LNCaP clone FGC (cell line): Measurements from ENCODE around the gene BRD4.
"Not testable (repeated sequence)": the region's sequence is repeated elsewhere in the genome, so short reads cannot be mapped to it uniquely, and the experiment has no call there.

Experiments used
- DNase-seq: peaks from one replicate; pipeline ENCODE4 v3.0.0-alpha.2; 2011; ENCODE audit warnings: low read depth
- H3K4me3 ChIP-seq: 2 replicates; pipeline ENCODE4 v1.5.1; 2011; ENCODE audit warnings: mild to moderate bottlenecking, low read depth, low read length, control low read depth
- TF ChIP-seq, protein P1 (sequence below): IDR thresholded peaks from 2 replicates; pipeline ENCODE4 v1.5.1; 2012; ENCODE audit warnings: mild to moderate bottlenecking; ENCODE audit not compliant: control insufficient read depth, insufficient read depth; ENCODE audit errors: extremely low read depth

Gene BRD4

DNA sequence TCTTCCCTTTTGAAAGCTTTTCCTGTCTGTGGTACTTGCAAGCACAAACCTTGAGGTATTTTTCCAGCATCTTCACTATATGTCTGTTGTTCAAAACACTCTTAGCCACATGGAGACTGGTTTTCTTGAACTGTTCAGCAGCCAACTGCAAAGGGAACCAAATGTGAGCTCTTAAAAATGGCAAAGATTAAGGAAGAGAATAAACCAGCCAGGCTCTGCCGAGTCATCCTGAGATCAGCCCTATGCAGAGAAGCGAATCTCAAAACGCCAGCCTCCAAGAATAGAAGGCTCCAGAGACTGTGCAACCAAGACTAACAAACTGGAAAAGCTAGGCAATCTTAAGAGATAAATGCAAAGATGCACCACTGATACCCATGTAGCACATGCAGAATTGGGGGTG lies 26.6 kb upstream of the BRD4 start:
- TF ChIP-seq, protein P1, sequence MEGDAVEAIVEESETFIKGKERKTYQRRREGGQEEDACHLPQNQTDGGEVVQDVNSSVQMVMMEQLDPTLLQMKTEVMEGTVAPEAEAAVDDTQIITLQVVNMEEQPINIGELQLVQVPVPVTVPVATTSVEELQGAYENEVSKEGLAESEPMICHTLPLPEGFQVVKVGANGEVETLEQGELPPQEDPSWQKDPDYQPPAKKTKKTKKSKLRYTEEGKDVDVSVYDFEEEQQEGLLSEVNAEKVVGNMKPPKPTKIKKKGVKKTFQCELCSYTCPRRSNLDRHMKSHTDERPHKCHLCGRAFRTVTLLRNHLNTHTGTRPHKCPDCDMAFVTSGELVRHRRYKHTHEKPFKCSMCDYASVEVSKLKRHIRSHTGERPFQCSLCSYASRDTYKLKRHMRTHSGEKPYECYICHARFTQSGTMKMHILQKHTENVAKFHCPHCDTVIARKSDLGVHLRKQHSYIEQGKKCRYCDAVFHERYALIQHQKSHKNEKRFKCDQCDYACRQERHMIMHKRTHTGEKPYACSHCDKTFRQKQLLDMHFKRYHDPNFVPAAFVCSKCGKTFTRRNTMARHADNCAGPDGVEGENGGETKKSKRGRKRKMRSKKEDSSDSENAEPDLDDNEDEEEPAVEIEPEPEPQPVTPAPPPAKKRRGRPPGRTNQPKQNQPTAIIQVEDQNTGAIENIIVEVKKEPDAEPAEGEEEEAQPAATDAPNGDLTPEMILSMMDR, result no peak
- DNase-seq, result no peak
- no peak overlapping the region for H3K4me3 ChIP-seq

DNA sequence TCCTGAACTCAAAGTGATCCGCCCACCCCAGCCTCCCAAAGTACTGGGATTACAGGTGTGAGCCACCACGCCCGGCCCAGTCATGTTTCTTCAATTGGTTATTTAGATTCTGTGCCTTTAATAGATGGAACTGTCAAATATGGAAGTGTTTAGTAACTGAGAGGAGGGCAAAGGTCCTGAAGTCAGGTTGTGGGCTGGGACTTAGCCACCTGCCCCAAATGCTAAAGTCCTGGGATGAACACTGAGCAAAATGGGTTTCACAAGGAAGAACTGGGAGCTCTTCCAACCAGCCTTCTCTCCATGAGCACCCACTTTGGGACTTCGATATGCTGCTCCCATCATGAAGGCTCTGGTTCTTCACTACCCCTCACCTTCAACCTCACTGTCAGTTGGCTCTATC lies 25.6 kb upstream of the BRD4 start:
- DNase-seq, result no peak
- TF ChIP-seq, protein P1, result no peak
- no peak overlapping the region for H3K4me3 ChIP-seq

DNA sequence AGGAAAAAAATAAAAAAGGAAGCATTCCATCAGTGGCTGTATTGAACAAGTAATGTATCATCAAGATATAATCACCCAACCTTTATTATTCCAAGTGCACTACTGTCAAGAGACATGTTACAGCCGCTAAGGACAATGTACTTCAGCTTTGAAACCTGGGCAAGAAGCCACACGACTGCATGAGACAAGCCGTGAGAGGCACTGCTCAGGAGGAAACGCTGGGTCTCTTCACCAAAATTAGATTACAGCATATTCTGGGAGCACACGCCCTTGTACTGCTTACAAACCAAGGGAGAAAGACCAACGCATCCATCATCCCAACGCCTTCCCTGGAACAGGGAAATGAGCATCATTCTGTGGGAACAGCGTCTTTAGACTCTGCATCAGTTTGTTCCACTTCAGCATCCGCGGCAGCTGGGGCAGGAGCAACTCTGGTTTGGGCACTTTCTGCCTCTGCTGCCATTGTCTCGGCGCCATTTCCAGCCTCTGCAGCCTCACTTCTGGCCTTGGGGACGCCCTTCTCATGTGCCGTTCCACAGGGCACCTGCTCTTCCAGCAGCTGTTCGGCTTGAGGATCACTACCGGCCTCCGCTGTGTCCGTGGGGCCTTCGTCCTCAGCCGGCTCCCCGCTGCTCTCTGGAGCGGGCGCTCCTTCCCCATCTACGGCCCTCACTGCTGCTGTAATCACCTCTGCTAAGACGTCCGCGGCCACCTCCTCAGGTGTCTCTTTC lies 22.4 kb upstream of the BRD4 start:
- no peak for DNase-seq
- TF ChIP-seq, protein P1, result no peak
- H3K4me3 ChIP-seq, result no peak overlapping the region

DNA sequence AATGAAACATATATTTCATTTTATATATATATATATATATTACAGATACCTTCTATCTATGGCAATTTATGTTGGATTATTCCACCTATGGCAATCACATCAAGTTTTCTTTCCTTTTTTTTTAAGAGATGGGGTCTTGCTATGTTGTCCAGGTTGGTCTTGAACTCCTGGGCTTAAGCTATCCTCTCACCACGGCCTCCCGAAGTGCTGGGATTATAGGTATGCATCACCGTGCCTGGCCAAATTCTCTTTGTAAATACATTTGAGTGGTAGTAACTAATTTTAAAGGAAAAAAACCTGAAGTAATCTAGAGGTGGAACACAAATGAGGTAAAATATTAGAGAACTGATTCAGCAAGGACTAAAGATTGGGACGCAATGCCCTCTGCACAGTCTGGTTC lies 21.6 kb upstream of the BRD4 start:
- DNase-seq, result no peak
- TF ChIP-seq, protein P1, result no peak

DNA sequence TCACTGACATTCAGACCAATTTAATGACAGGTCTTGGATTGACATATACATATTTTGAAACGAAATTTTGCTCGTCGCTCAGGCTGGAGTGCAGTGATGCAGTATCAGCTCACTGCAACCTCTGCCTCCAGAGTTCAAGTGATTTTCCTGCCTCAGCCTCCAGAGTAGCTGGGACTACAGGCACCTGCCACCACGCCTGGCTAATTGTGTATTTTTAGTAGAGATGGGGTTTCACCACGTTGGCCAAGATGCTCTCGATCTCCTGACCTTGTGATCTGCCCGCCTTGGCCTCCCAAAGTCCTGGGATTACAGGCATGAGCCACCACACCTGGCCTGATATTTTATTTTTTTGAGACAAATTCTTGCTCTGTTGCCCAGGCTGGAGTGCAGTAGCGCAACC lies 20.2 kb upstream of the BRD4 start:
- DNase-seq, H3K4me3 ChIP-seq: not testable (repeated sequence)

More for the DNA sequence above, 21.6 kb upstream of the BRD4 start:
- H3K4me3 ChIP-seq, result no peak overlapping the region

DNA sequence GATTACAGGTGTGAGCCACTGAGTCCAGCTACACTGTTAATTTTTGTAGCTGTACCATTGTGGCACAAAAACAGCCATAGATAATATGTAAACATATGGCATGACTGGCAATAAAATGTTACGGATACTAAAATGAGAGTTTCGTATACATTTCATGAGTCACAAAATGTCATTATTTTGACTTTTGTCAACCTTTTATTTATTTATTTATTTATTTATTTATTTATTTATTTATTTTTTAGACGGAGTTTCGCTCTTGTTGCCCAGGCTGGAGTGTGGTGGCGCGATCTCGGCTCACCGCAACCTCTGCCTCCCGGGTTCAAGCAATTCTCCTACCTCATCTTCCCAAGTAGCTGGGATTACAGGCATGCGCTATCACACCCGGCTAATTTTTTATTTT lies 9.0 kb upstream of the BRD4 start:
- not testable (repeated sequence) for H3K4me3 ChIP-seq

DNA sequence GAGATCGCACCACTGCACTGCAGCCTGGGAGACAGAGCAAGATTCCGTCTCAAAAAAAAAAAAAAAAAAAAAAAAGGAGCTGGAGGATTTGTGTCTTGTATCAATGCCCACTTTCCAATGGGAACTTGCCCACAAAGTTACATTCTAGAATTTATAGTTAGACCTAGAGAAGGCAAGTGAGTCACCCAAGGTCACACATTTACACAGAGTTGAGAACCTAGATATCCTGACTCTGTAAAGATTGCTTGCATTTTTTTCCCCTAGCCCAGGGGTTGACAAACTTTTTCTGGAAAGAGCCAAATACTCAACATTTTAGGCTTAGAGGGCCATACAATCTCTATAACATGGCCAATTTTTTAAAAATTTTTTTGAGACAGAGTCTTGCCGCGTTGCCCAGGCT lies 7.7 kb upstream of the BRD4 start:
- TF ChIP-seq, protein P1, result no peak
- no peak overlapping the region for H3K4me3 ChIP-seq
- no peak for DNase-seq

More for the DNA sequence above, 9.0 kb upstream of the BRD4 start:
- DNase-seq, result not testable (repeated sequence)

DNA sequence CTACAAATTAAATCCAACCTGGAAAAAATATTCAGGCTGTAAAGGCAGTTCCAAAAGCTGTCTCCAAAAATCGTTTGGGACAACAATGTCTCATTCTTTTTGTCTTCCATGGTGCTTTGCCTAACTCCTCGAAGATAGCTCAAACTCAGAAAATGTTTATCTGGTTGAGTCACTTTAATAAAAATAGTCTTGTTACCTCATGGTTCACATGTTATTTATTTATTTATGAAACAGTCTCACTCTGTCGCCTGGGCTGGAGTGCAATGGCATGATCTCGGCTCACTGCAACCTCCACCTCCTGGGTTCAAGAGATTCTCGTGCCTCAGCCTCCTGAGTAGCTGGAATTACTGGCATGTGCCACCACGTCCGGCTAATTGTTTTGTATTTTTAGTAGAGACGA lies 4.9 kb upstream of the BRD4 start:
- H3K4me3 ChIP-seq, result no peak overlapping the region
- DNase-seq, result no peak
- TF ChIP-seq, protein P1, result no peak

DNA sequence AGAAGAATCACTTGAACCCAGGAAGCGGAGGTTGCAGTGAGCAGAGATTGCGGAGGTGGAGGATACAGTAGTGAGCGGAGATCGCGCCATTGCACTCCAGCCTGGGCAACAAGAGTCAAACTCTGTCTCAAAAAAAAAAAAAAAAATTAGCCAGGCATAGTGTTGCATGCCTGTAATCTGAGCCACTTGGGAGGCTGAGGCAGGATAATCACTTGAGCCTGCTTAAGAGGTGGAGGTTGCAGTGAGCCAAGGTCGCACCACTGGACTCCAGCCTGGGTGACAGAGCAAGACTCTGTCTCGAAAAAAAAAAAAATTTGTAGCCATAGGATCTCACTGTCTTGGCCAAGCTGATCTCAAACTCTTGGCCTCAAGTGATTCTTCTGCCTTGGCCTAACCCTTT lies 3.7 kb upstream of the BRD4 start:
- H3K4me3 ChIP-seq, DNase-seq: not testable (repeated sequence)
